ENCODE results near the gene KDM3A. TPM values are rescaled to one million over a fixed set of nuclear protein-coding genes. Genes with fewer than 3 reads are reported as not detected.
"Not testable (repeated sequence)": the region's sequence is repeated elsewhere in the genome, so short reads cannot be mapped to it uniquely, and the experiment has no call there.

KDM3A gene
- total RNA-seq, 1 experiment from 2014 or later = 48.4 TPM

DNA sequence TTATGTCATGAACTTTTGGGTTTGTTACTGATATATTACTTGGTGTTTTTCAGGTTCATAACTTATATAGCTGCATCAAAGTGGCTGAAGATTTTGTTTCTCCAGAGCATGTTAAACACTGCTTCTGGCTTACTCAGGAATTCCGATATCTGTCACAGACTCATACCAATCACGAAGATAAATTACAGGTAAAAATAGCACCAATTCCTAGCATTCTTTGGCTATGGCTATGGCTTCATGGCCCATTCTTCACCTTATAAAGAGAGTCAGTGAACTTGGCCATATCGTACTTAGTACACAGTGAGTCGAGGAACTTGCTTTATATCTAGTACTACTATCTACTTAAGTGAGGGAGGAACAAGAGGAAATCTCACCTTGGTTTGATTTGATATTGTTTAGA, 49.9 kb downstream of the KDM3A start:
- in situ Hi-C loops (cut with HindIII; ENCODE audit: low pct_unique_long_range_greater_than_20kb, low sequenced_read_pairs) = no loop called here

DNA sequence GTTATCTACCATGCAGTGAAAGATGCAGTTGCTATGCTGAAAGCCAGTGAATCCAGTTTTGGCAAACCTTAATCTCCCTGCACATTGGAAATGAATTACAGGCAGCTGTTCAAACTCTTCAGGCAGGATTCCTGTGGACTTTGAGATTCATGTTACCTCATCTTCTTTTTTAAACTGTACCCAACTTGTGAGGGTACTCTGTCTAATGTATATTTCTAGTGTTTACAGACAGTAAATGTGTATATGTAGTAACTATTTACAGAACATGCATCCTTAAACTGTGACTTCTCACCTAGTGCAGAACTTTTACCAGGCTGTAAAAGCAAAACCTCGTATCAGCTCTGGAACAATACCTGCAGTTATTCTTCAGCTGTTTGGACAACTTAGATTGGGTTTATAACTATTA, 50.9 kb downstream of the KDM3A start:
- Histone ChIP-seq H3K4me3 (ENCODE audit: low read depth in 2 of 2, low read length in 2 of 2) (no peak overlapping the region), H3K27ac (ENCODE audit: low read length) (no peak overlapping the region), H3K36me3 (ENCODE audit: control insufficient read depth, insufficient read depth, low read length) (peaks cover 34% of the 10 kb centered on the region), H3K9me3 (ENCODE audit: control insufficient read depth, insufficient read depth, low read depth, low read length) (no peaks in the 10 kb centered on the region), H3K4me1 (ENCODE audit: control insufficient read depth, insufficient read depth, low read length) (peaks cover 2% of the 10 kb centered on the region; the same call in 1 of the 2 replicates), H3K27me3 (ENCODE audit: control insufficient read depth, insufficient read depth, low read length) (no peaks in the 10 kb centered on the region)
- TF ChIP-seq TCF7L2 (IDR thresholded peaks at IDR 0.05; ENCODE audit: low read depth, low read length) = no peak
- TF ChIP-seq SIN3A (IDR thresholded peaks at IDR 0.05; ENCODE audit: borderline replicate concordance, insufficient read depth, low read depth, low read length) = no peak
- TF ChIP-seq, protein P1, sequence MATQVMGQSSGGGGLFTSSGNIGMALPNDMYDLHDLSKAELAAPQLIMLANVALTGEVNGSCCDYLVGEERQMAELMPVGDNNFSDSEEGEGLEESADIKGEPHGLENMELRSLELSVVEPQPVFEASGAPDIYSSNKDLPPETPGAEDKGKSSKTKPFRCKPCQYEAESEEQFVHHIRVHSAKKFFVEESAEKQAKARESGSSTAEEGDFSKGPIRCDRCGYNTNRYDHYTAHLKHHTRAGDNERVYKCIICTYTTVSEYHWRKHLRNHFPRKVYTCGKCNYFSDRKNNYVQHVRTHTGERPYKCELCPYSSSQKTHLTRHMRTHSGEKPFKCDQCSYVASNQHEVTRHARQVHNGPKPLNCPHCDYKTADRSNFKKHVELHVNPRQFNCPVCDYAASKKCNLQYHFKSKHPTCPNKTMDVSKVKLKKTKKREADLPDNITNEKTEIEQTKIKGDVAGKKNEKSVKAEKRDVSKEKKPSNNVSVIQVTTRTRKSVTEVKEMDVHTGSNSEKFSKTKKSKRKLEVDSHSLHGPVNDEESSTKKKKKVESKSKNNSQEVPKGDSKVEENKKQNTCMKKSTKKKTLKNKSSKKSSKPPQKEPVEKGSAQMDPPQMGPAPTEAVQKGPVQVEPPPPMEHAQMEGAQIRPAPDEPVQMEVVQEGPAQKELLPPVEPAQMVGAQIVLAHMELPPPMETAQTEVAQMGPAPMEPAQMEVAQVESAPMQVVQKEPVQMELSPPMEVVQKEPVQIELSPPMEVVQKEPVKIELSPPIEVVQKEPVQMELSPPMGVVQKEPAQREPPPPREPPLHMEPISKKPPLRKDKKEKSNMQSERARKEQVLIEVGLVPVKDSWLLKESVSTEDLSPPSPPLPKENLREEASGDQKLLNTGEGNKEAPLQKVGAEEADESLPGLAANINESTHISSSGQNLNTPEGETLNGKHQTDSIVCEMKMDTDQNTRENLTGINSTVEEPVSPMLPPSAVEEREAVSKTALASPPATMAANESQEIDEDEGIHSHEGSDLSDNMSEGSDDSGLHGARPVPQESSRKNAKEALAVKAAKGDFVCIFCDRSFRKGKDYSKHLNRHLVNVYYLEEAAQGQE (IDR thresholded peaks at IDR 0.05; ENCODE audit: insufficient read depth in 1 of 2, low read depth in 2 of 2, low read length in 1 of 2) = no peak
- no peak for DNase-seq (ENCODE audit: low read depth, low spot score)
- no peak for ATAC-seq
- intact Hi-C loops (cut with micrococcal nuclease; ENCODE audit: unreplicated experiment) = no loop called here
- ChIA-PET POLR2A (no interaction called here), CTCF (no interaction called here)
- in situ Hi-C loops (cut with HindIII; ENCODE audit: low pct_unique_long_range_greater_than_20kb, low sequenced_read_pairs) = no loop called here
- no TSS peak for BruUV-seq (replicated peaks)

More for the DNA sequence above, 49.9 kb downstream of the KDM3A start:
- DNase-seq (ENCODE audit: low read depth, low spot score) (no peak), ATAC-seq (no peak)
- BruUV-seq (replicated peaks) = no TSS peak
- intact Hi-C loops (cut with micrococcal nuclease; ENCODE audit: unreplicated experiment) = no loop called here
- H3K4me3 ChIP-seq (ENCODE audit: low read depth in 2 of 2, low read length in 2 of 2) = no peak overlapping the region
- no peak overlapping the region for H3K27ac ChIP-seq (ENCODE audit: low read length)
- POLR2A ChIA-PET = no interaction called here
- no peaks in the 10 kb centered on the region for H3K27me3 ChIP-seq (ENCODE audit: control insufficient read depth, insufficient read depth, low read length)
- TF ChIP-seq TCF7L2 (IDR thresholded peaks at IDR 0.05; ENCODE audit: low read depth, low read length) = no peak
- TF ChIP-seq POLR2AphosphoS5 (IDR thresholded peaks at IDR 0.05; ENCODE audit: low read depth, low read length) = no peak
- TF ChIP-seq, protein P2, sequence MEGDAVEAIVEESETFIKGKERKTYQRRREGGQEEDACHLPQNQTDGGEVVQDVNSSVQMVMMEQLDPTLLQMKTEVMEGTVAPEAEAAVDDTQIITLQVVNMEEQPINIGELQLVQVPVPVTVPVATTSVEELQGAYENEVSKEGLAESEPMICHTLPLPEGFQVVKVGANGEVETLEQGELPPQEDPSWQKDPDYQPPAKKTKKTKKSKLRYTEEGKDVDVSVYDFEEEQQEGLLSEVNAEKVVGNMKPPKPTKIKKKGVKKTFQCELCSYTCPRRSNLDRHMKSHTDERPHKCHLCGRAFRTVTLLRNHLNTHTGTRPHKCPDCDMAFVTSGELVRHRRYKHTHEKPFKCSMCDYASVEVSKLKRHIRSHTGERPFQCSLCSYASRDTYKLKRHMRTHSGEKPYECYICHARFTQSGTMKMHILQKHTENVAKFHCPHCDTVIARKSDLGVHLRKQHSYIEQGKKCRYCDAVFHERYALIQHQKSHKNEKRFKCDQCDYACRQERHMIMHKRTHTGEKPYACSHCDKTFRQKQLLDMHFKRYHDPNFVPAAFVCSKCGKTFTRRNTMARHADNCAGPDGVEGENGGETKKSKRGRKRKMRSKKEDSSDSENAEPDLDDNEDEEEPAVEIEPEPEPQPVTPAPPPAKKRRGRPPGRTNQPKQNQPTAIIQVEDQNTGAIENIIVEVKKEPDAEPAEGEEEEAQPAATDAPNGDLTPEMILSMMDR (IDR thresholded peaks at IDR 0.05) = no peak
- TF ChIP-seq, protein P1 (IDR thresholded peaks at IDR 0.05; ENCODE audit: insufficient read depth in 1 of 2, low read depth in 2 of 2, low read length in 1 of 2) = no peak
- TF ChIP-seq SIN3A (IDR thresholded peaks at IDR 0.05; ENCODE audit: borderline replicate concordance, insufficient read depth, low read depth, low read length) = no peak
- CTCF ChIA-PET = no interaction called here
- peaks cover 34% of the 10 kb centered on the region for H3K36me3 ChIP-seq (ENCODE audit: control insufficient read depth, insufficient read depth, low read length)
- peaks cover 2% of the 10 kb centered on the region; the same call in 1 of the 2 replicates for H3K4me1 ChIP-seq (ENCODE audit: control insufficient read depth, insufficient read depth, low read length)
- H3K9me3 ChIP-seq (ENCODE audit: control insufficient read depth, insufficient read depth, low read depth, low read length) = no peaks in the 10 kb centered on the region

DNA sequence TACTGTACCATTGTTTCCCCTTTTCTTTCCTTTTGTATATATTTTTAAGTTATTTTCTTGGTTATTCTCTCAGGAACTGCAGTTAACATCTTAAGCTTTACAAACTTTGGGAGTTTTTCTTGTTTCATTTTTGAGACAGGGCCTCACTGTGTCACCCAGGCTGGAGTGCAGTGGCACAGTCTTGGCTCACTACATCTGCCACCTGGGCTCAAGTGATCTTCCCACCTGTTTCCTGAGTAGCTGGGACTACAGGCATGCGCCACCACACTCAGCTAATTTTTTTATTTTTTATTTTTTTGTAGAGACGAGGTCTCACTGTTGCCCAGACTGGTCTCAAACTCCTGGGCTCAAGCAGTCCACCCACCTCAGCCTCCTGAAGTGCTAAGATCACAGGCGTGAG, 55.2 kb downstream of the KDM3A start:
- DNase-seq (ENCODE audit: low read depth, low spot score); H3K27me3 ChIP-seq (ENCODE audit: control insufficient read depth, insufficient read depth, low read length); H3K4me1 ChIP-seq (ENCODE audit: control insufficient read depth, insufficient read depth, low read length); ATAC-seq; H3K27ac ChIP-seq (ENCODE audit: low read length); H3K4me3 ChIP-seq (ENCODE audit: low read depth in 2 of 2, low read length in 2 of 2); BruUV-seq (replicated peaks); in situ Hi-C loops (cut with HindIII; ENCODE audit: low pct_unique_long_range_greater_than_20kb, low sequenced_read_pairs); H3K9me3 ChIP-seq (ENCODE audit: control insufficient read depth, insufficient read depth, low read depth, low read length); intact Hi-C loops (cut with micrococcal nuclease; ENCODE audit: unreplicated experiment); CTCF ChIA-PET: not testable (repeated sequence)
- POLR2A ChIA-PET = interaction anchor here (0.6 kb wide), 1 partner anchor 108 kb away, joined by 10 read pairs; no protein-coding TSS in a partner anchor
- H3K36me3 ChIP-seq (ENCODE audit: control insufficient read depth, insufficient read depth, low read length) = peaks cover 23% of the 10 kb centered on the region
